Neuronal stem cell (in vitro differentiated cells): ENCODE measurements around the gene BICD1. TPM values are rescaled to one million over a fixed set of nuclear protein-coding genes. Genes with fewer than 3 reads are reported as not detected.

ENCODE experiments used
- DNase-seq: peaks from one replicate; pipeline ENCODE4 v3.0.0-alpha.2; 2013; ENCODE audit warnings: low spot score
- H2AFZ ChIP-seq: one replicate; pipeline ENCODE4 v1.6.1; 2013; ENCODE audit warnings: mild to moderate bottlenecking, low read length, inconsistent platforms
- H2AK5ac ChIP-seq: 2 replicates; pipeline ENCODE4 v1.6.1; 2013; ENCODE audit warnings: low read depth, mild to moderate bottlenecking, inconsistent platforms, low read length, moderate library complexity, mixed read lengths
- H2BK120ac ChIP-seq: 2 replicates; pipeline ENCODE4 v1.6.1; 2013; ENCODE audit warnings: low read depth, mild to moderate bottlenecking, inconsistent platforms, low read length, moderate library complexity, mixed read lengths
- H2BK12ac ChIP-seq: one replicate; pipeline ENCODE4 v1.6.1; 2013; ENCODE audit warnings: low read length, inconsistent platforms
- H2BK15ac ChIP-seq: 2 replicates; pipeline ENCODE4 v1.6.1; 2013; ENCODE audit warnings: mild to moderate bottlenecking, low read length, inconsistent platforms, mixed read lengths
- H2BK5ac ChIP-seq: one replicate; pipeline ENCODE4 v1.6.1; 2013; ENCODE audit warnings: inconsistent platforms, mild to moderate bottlenecking, low read length, moderate library complexity
- H3K14ac ChIP-seq: one replicate; pipeline ENCODE4 v1.6.1; 2013; ENCODE audit warnings: low read length, inconsistent platforms
- H3K18ac ChIP-seq: 2 replicates; pipeline ENCODE4 v1.6.1; 2013; ENCODE audit warnings: low read length, inconsistent platforms
- H3K23ac ChIP-seq: 2 replicates; pipeline ENCODE4 v1.6.1; 2013; ENCODE audit warnings: low read depth, mild to moderate bottlenecking, mixed read lengths, low read length, inconsistent platforms; ENCODE audit not compliant: poor library complexity
- H3K27ac ChIP-seq: replicated peaks from 3 replicates; pipeline ENCODE4 v1.5.1; 2013; ENCODE audit warnings: low read length, inconsistent platforms
- H3K27me3 ChIP-seq, 3 experiments: 2 replicates each; pipeline ENCODE4 v1.6.1; 2013; ENCODE audit warnings: low read length in 3 of 3, mild to moderate bottlenecking in 2 of 3, inconsistent platforms in 1 of 3, low read depth in 1 of 3, mixed read lengths in 1 of 3, moderate library complexity in 1 of 3; ENCODE audit not compliant: control insufficient read depth in 3 of 3, insufficient read depth in 3 of 3
- H3K36me3 ChIP-seq, 2 donors: replicated peaks in 1 of 2; 2 replicates each; pipeline ENCODE4 v1.6.1; 2013; ENCODE audit warnings: low read length in 2 of 2; ENCODE audit not compliant: control insufficient read depth in 2 of 2, insufficient read depth in 2 of 2
- H3K4ac ChIP-seq: 2 replicates; pipeline ENCODE4 v1.6.1; 2013; ENCODE audit warnings: inconsistent platforms, mild to moderate bottlenecking, low read length, moderate library complexity
- H3K4me1 ChIP-seq, 2 donors: 1 replicate in 1 of 2; 2 replicates in 1 of 2; pipeline ENCODE4 v1.6.1; 2013; ENCODE audit warnings: low read length in 2 of 2, low read depth in 1 of 2; ENCODE audit not compliant: control insufficient read depth in 2 of 2, insufficient read depth in 1 of 2
- H3K4me2 ChIP-seq: one replicate; pipeline ENCODE4 v1.6.1; 2013; ENCODE audit warnings: mild to moderate bottlenecking, low read length, inconsistent platforms; ENCODE audit not compliant: insufficient read depth, poor library complexity, severe bottlenecking
- H3K4me3 ChIP-seq, 2 donors: 2 replicates each; pipeline ENCODE4 v1.5.1; 2013; ENCODE audit warnings: low read length in 2 of 2, mild to moderate bottlenecking in 2 of 2, inconsistent platforms in 1 of 2, moderate library complexity in 1 of 2
- H3K79me1 ChIP-seq: one replicate; pipeline ENCODE4 v1.6.1; 2013; ENCODE audit warnings: low read depth, mild to moderate bottlenecking, inconsistent platforms, low read length, moderate library complexity
- H3K9ac ChIP-seq: one replicate; pipeline ENCODE4 v1.6.1; 2013; ENCODE audit warnings: mild to moderate bottlenecking, low read depth, low read length, inconsistent platforms; ENCODE audit not compliant: poor library complexity
- H3K9me3 ChIP-seq, 2 donors: replicated peaks in 1 of 2; 2 replicates each; pipeline versions ENCODE3 to v1.6.1; 2013; ENCODE audit warnings: low read length in 2 of 2, mild to moderate bottlenecking in 2 of 2, inconsistent platforms in 1 of 2, low read depth in 1 of 2, mixed read lengths in 1 of 2, moderate library complexity in 1 of 2; ENCODE audit not compliant: control insufficient read depth in 2 of 2, insufficient read depth in 1 of 2
- H4K8ac ChIP-seq: one replicate; pipeline ENCODE4 v1.6.1; 2013; ENCODE audit warnings: low read depth, mild to moderate bottlenecking, inconsistent platforms, low read length, moderate library complexity
- H4K91ac ChIP-seq: one replicate; pipeline ENCODE4 v1.6.1; 2013; ENCODE audit warnings: low read length, low read depth, mild to moderate bottlenecking, inconsistent platforms; ENCODE audit not compliant: poor library complexity
- WGBS, 2 donors: extraction: QIAGEN DNeasy Blood & Tissue Kit; methylation state at CpG; one replicate each; pipeline ENCODE4 v1.1.7; 2013; ENCODE audit warnings: missing lambda C conversion rate in 2 of 2, mixed read lengths in 1 of 2; ENCODE audit not compliant: insufficient read length in 2 of 2, insufficient replicate concordance in 1 of 2; ENCODE audit errors: extremely low coverage in 2 of 2; 5-methylcytosine and 5-hydroxymethylcytosine counted together
- small RNA-seq: library from polyadenylated mRNA; stranded (forward); fragments of <200 nt; extraction: miRNeasy Mini kit (QIAGEN cat#:217004); gene quantifications from one replicate; pipeline ENCODE3, GENCODE V24; 2013; ENCODE audit not compliant: insufficient read depth

Gene BICD1

GRCh38 chr12:32431025-32431424 lies 324.4 kb downstream of the BICD1 start:
- H3K27ac ChIP-seq, result no peak overlapping the region
- H3K4me2 ChIP-seq, result no peak overlapping the region
- no peak overlapping the region for H2AK5ac ChIP-seq
- no peak overlapping the region for H3K18ac ChIP-seq
- H3K27me3 ChIP-seq, result no peaks in the 10 kb centered on the region
- no CpG with 5 or more reads among the region's 6 CpGs for WGBS, 2 donors
- no peak overlapping the region for H3K14ac ChIP-seq
- no peak overlapping the region for H3K4ac ChIP-seq
- H2BK15ac ChIP-seq, result no peak overlapping the region
- H3K36me3 ChIP-seq, result no peaks in the 10 kb centered on the region
- no peak overlapping the region for H2BK120ac ChIP-seq
- no peaks in the 10 kb centered on the region for H3K4me1 ChIP-seq
- H4K91ac ChIP-seq, result no peak overlapping the region
- H2BK12ac ChIP-seq, result no peak overlapping the region
- no peak overlapping the region for H2AFZ ChIP-seq
- no peak overlapping the region for H3K9ac ChIP-seq
- no peak for DNase-seq
- H3K79me1 ChIP-seq, result no peaks in the 10 kb centered on the region
- no peak overlapping the region for H4K8ac ChIP-seq
- no peak overlapping the region for H2BK5ac ChIP-seq
- H3K4me3 ChIP-seq, result no peak overlapping the region
- H3K9me3 ChIP-seq, result peaks cover 0 to 12% of the 10 kb centered on the region in 2 donors
- H3K23ac ChIP-seq, result no peak overlapping the region

Small RNA genes within 50 kb of the gene (small RNA-seq; reads per million reads assigned to genes)
- gene AC048344.2 (not detected), gene AC048344.3 (not detected), gene RF00019 (not detected)
